NCI-H510A treated with DMSO at 0.1 percent for 48 hours (cell line): ENCODE results near the gene DLL4.
"Not testable (repeated sequence)": the region's sequence is repeated elsewhere in the genome, so short reads cannot be mapped to it uniquely, and the experiment has no call there.

ENCODE experiments used
- DNase-seq: peaks from one replicate; lab custom pipeline; 2025; lab: John Stamatoyannopoulos, UW

Gene DLL4

GRCh38 chr15:40941528-40942336 lies 12.6 kb downstream of the DLL4 start:
- peak; percentile 60 for DNase-seq

- DNase-seq = no peak
Observed at GRCh38 chr15:40942337-40942854, 13.3 kb downstream of the DLL4 start.

GRCh38 chr15:40942878-40943277 lies 13.7 kb downstream of the DLL4 start:
- DNase-seq = no peak

GRCh38 chr15:40943764-40944365 lies 14.7 kb downstream of the DLL4 start:
- no peak for DNase-seq

- DNase-seq = no peak
Observed at GRCh38 chr15:40944510-40945296, 15.6 kb downstream of the DLL4 start.

GRCh38 chr15:40948706-40949473 lies 19.8 kb downstream of the DLL4 start:
- DNase-seq = no peak

GRCh38 chr15:40949756-40950207 lies 20.6 kb downstream of the DLL4 start:
- DNase-seq = no peak

- no peak for DNase-seq
Observed at GRCh38 chr15:40951764-40952163, 22.6 kb downstream of the DLL4 start.

GRCh38 chr15:40952301-40952900 lies 23.3 kb downstream of the DLL4 start:
- DNase-seq = no peak

- peak; percentile 91 for DNase-seq
Observed at GRCh38 chr15:40952901-40953712, 24.0 kb downstream of the DLL4 start, which contains the start of gene CHAC1. Gene CHAC1 (plus strand): TSS chr15:40953471. CDS start chr15:40953584, 113 bp downstream.

- DNase-seq = no peak
Observed at GRCh38 chr15:40953713-40954074, 24.6 kb downstream of the DLL4 start.

GRCh38 chr15:40954158-40954848 lies 25.2 kb downstream of the DLL4 start:
- not testable (repeated sequence) for DNase-seq

GRCh38 chr15:40955141-40955903 lies 26.2 kb downstream of the DLL4 start:
- DNase-seq = no peak

- no peak for DNase-seq
Observed at GRCh38 chr15:40955930-40956540, 26.9 kb downstream of the DLL4 start.

GRCh38 chr15:40956541-40956982 lies 27.4 kb downstream of the DLL4 start:
- no peak for DNase-seq

GRCh38 chr15:40957041-40957555 lies 28.0 kb downstream of the DLL4 start:
- no peak for DNase-seq

GRCh38 chr15:40957581-40958051 lies 28.5 kb downstream of the DLL4 start:
- no peak for DNase-seq

GRCh38 chr15:40958146-40958545 lies 29.0 kb downstream of the DLL4 start:
- no peak for DNase-seq
